ENCODE measurements around the gene EPN3.

GRCh38 chr17:50514936-50515702, 17.4 kb upstream of the EPN3 start:
- TF ChIP-seq, protein P1, sequence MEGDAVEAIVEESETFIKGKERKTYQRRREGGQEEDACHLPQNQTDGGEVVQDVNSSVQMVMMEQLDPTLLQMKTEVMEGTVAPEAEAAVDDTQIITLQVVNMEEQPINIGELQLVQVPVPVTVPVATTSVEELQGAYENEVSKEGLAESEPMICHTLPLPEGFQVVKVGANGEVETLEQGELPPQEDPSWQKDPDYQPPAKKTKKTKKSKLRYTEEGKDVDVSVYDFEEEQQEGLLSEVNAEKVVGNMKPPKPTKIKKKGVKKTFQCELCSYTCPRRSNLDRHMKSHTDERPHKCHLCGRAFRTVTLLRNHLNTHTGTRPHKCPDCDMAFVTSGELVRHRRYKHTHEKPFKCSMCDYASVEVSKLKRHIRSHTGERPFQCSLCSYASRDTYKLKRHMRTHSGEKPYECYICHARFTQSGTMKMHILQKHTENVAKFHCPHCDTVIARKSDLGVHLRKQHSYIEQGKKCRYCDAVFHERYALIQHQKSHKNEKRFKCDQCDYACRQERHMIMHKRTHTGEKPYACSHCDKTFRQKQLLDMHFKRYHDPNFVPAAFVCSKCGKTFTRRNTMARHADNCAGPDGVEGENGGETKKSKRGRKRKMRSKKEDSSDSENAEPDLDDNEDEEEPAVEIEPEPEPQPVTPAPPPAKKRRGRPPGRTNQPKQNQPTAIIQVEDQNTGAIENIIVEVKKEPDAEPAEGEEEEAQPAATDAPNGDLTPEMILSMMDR (IDR thresholded peaks at IDR 0.05), result no peak
- no peak for TF ChIP-seq POLR2AphosphoS5 (IDR thresholded peaks at IDR 0.05; ENCODE audit: low read depth, low read length)
- no peak for TF ChIP-seq SIN3A (IDR thresholded peaks at IDR 0.05; ENCODE audit: borderline replicate concordance, insufficient read depth, low read depth, low read length)
- TF ChIP-seq TCF7L2 (IDR thresholded peaks at IDR 0.05; ENCODE audit: low read depth, low read length), result no peak

Measured in Panc1 (cell line).